Smooth muscle cell of the coronary artery (primary cell): ENCODE measurements around the gene TUNAR. TPM values are rescaled to one million over a fixed set of nuclear protein-coding genes. Genes with fewer than 3 reads are reported as not detected.

Experiments
- total RNA-seq: library from RNA; depleted of rRNA; stranded (reverse); fragments of >200 nt; gene quantifications from 2 replicates; pipeline ENCODE4 v1.2.3, GENCODE V29; 2014; ENCODE audit warnings: low replicate concordance

Gene TUNAR
- total RNA-seq: not detected in 2 replicates

GRCh38 chr14:95876761-95877538, at the start of gene TUNAR:
TUNAR (plus strand) TSS chr14:95876832.

Other genes with a start within 250 kb of the TUNAR start
- not detected in 2 replicates for gene TCL1B, start 190.4 kb upstream of the TUNAR start, total RNA-seq
- gene TCL1A, start 162.7 kb upstream of the TUNAR start, total RNA-seq: not detected in 2 replicates
- gene C14orf132, start 162.5 kb downstream of the TUNAR start, total RNA-seq: 4.1 and 15.3 TPM in 2 replicates